ENCODE results near the gene RAD51B. TPM values are rescaled to one million over a fixed set of nuclear protein-coding genes. Genes with fewer than 3 reads are reported as not detected.
"Not testable (repeated sequence)": the region's sequence is repeated elsewhere in the genome, so short reads cannot be mapped to it uniquely, and the experiment has no call there.

The RAD51B gene
- polyA plus RNA-seq, 1 donor (not counting 4 experiments of a cell fraction or from before 2014, with no cell fraction given), result 13.3 TPM

GRCh38 chr14:68426661-68427549 lies 607.3 kb downstream of the RAD51B start:
- H3K9me1 ChIP-seq (ENCODE audit: control insufficient read depth, extremely low read depth, insufficient read depth, low read length), result no peaks in the 10 kb centered on the region
- H3K4me2 ChIP-seq (ENCODE audit: control insufficient read depth, extremely low read depth, insufficient read depth, low read depth, low read length), result no peak overlapping the region
- DNase-seq (ENCODE audit: low read depth, low spot score) (no peak), FAIRE-seq (peak; percentile 80)
- no peaks in the 10 kb centered on the region for H3K27me3 ChIP-seq (ENCODE audit: control insufficient read depth, extremely low read depth, insufficient read depth, low read length)
- dilution Hi-C loops (cut with MboI; ENCODE audit: extremely low pct_ligation_motif_present, low sequenced_read_pairs), result no loop called here
- H3K79me2 ChIP-seq (ENCODE audit: control insufficient read depth, insufficient read depth, low read length), result no peaks in the 10 kb centered on the region
- no peak overlapping the region for H3K4me3 ChIP-seq (ENCODE audit: control insufficient read depth in 2 of 3, extremely low read depth in 1 of 3, insufficient read depth in 2 of 3, low read depth in 1 of 3, low read length in 3 of 3)
- H3K9me3 ChIP-seq (ENCODE audit: control insufficient read depth, low read depth, low read length), result peaks cover 2% of the 10 kb centered on the region
- H3K9ac ChIP-seq (ENCODE audit: control insufficient read depth, extremely low read depth, insufficient read depth, low read length), result no peak overlapping the region
- no peak overlapping the region for H3K27ac ChIP-seq (ENCODE audit: control insufficient read depth, insufficient read depth, low read length)
- no peak for TF ChIP-seq CTCF (optimal IDR thresholded peaks at IDR 0.05 in 1 of 3, IDR thresholded peaks at IDR 0.05 in 1 of 3, conservative IDR thresholded peaks at IDR 0.05 in 1 of 3; ENCODE audit: extremely low read depth in 1 of 3, insufficient read depth in 2 of 3, low read length in 3 of 3)
- TF ChIP-seq EZH2 (IDR thresholded peaks at IDR 0.05; ENCODE audit: low read length), result no peak
- H4K20me1 ChIP-seq (ENCODE audit: control insufficient read depth, extremely low read depth, insufficient read depth, low read length), result no peaks in the 10 kb centered on the region
- H3K4me1 ChIP-seq (ENCODE audit: control insufficient read depth, extremely low read depth, insufficient read depth, low read length), result no peaks in the 10 kb centered on the region
- H3K36me3 ChIP-seq (ENCODE audit: control insufficient read depth in 2 of 2, extremely low read depth in 1 of 2, insufficient read depth in 2 of 2, low read length in 2 of 2), result no peaks in the 10 kb centered on the region
- H2AFZ ChIP-seq (ENCODE audit: control insufficient read depth, low read length), result no peak overlapping the region

DNA sequence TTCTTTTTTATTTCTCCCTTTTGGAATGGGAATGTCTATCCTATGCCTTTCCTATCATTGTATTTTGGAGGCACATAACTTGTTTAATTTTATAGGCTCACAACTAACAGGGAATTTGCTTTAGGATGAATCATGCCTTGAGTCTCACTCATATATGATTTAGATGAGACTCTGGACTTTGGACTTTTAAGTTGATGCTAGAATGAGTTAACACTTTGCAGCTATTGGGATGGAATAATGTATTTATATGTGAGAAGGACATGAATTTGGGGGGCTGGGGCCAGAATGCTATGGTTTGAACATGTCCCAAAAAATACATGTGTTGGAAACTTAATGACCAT lies 607.9 kb downstream of the RAD51B start:
- H3K9ac ChIP-seq (ENCODE audit: control insufficient read depth, extremely low read depth, insufficient read depth, low read length), result no peak overlapping the region
- no peak overlapping the region for H3K4me2 ChIP-seq (ENCODE audit: control insufficient read depth, extremely low read depth, insufficient read depth, low read depth, low read length)
- no peaks in the 10 kb centered on the region for H3K79me2 ChIP-seq (ENCODE audit: control insufficient read depth, insufficient read depth, low read length)
- DNase-seq (ENCODE audit: low read depth, low spot score) (no peak), FAIRE-seq (no peak)
- H3K36me3 ChIP-seq (ENCODE audit: control insufficient read depth in 2 of 2, extremely low read depth in 1 of 2, insufficient read depth in 2 of 2, low read length in 2 of 2), result no peaks in the 10 kb centered on the region
- H3K9me3 ChIP-seq (ENCODE audit: control insufficient read depth, low read depth, low read length), result peaks cover 2% of the 10 kb centered on the region
- no peaks in the 10 kb centered on the region for H4K20me1 ChIP-seq (ENCODE audit: control insufficient read depth, extremely low read depth, insufficient read depth, low read length)
- TF ChIP-seq CTCF (optimal IDR thresholded peaks at IDR 0.05 in 1 of 3, IDR thresholded peaks at IDR 0.05 in 1 of 3, conservative IDR thresholded peaks at IDR 0.05 in 1 of 3; ENCODE audit: extremely low read depth in 1 of 3, insufficient read depth in 2 of 3, low read length in 3 of 3) (no peak), EZH2 (IDR thresholded peaks at IDR 0.05; ENCODE audit: low read length) (no peak)
- no peak overlapping the region for H2AFZ ChIP-seq (ENCODE audit: control insufficient read depth, low read length)
- dilution Hi-C loops (cut with MboI; ENCODE audit: extremely low pct_ligation_motif_present, low sequenced_read_pairs), result no loop called here
- H3K4me1 ChIP-seq (ENCODE audit: control insufficient read depth, extremely low read depth, insufficient read depth, low read length), result no peaks in the 10 kb centered on the region
- H3K9me1 ChIP-seq (ENCODE audit: control insufficient read depth, extremely low read depth, insufficient read depth, low read length), result no peaks in the 10 kb centered on the region
- H3K27ac ChIP-seq (ENCODE audit: control insufficient read depth, insufficient read depth, low read length), result no peak overlapping the region
- no peaks in the 10 kb centered on the region for H3K27me3 ChIP-seq (ENCODE audit: control insufficient read depth, extremely low read depth, insufficient read depth, low read length)
- H3K4me3 ChIP-seq (ENCODE audit: control insufficient read depth in 2 of 3, extremely low read depth in 1 of 3, insufficient read depth in 2 of 3, low read depth in 1 of 3, low read length in 3 of 3), result no peak overlapping the region

DNA sequence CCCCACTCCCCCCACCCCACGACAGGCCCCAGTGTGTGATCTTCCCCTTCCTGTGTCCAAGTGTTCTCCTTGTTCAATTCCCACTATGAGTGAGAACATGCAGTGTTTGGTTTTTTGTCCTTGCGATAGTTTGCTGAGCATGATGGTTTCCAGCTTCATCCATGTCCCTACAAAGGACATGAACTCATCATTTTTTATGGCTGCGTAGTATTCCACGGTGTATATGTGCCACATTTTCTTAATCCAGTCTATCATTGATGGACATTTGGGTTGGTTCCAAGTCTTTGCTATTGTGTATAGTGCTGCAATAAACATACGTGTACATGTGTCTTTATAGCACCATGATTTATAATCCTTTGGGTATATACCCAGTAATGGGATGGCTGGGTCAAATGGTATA lies 609.3 kb downstream of the RAD51B start:
- H3K4me1 ChIP-seq (ENCODE audit: control insufficient read depth, extremely low read depth, insufficient read depth, low read length); H3K36me3 ChIP-seq (ENCODE audit: control insufficient read depth in 2 of 2, extremely low read depth in 1 of 2, insufficient read depth in 2 of 2, low read length in 2 of 2); H2AFZ ChIP-seq (ENCODE audit: control insufficient read depth, low read length); H3K4me3 ChIP-seq (ENCODE audit: control insufficient read depth in 2 of 3, extremely low read depth in 1 of 3, insufficient read depth in 2 of 3, low read depth in 1 of 3, low read length in 3 of 3); H3K4me2 ChIP-seq (ENCODE audit: control insufficient read depth, extremely low read depth, insufficient read depth, low read depth, low read length); H3K79me2 ChIP-seq (ENCODE audit: control insufficient read depth, insufficient read depth, low read length); H3K27ac ChIP-seq (ENCODE audit: control insufficient read depth, insufficient read depth, low read length); H3K9me1 ChIP-seq (ENCODE audit: control insufficient read depth, extremely low read depth, insufficient read depth, low read length); FAIRE-seq; H3K27me3 ChIP-seq (ENCODE audit: control insufficient read depth, extremely low read depth, insufficient read depth, low read length); H3K9me3 ChIP-seq (ENCODE audit: control insufficient read depth, low read depth, low read length); DNase-seq (ENCODE audit: low read depth, low spot score); H4K20me1 ChIP-seq (ENCODE audit: control insufficient read depth, extremely low read depth, insufficient read depth, low read length); H3K9ac ChIP-seq (ENCODE audit: control insufficient read depth, extremely low read depth, insufficient read depth, low read length); dilution Hi-C loops (cut with MboI; ENCODE audit: extremely low pct_ligation_motif_present, low sequenced_read_pairs): not testable (repeated sequence)

DNA sequence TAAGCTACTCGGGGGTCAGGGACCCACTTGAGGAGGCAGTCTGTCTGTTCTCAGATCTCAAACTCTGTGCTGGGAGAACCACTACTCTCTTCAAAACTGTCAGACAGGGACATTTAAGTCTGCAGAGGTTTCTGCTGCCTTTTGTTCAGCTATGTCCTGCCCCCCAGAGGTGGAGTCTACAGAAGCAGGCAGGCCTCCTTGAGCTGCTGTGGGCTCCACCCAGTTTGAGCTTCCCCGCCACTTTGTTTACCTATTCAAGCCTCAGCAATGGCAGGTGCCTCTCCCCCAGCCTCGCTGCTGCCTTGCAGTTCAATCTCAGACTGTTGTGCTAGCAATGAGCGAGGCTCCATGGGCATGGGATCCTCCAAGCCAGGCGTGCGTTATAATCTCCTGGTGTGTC lies 614.6 kb downstream of the RAD51B start:
- H3K27me3 ChIP-seq (ENCODE audit: control insufficient read depth, extremely low read depth, insufficient read depth, low read length); H3K4me3 ChIP-seq (ENCODE audit: control insufficient read depth in 2 of 3, extremely low read depth in 1 of 3, insufficient read depth in 2 of 3, low read depth in 1 of 3, low read length in 3 of 3); H3K79me2 ChIP-seq (ENCODE audit: control insufficient read depth, insufficient read depth, low read length); H3K4me1 ChIP-seq (ENCODE audit: control insufficient read depth, extremely low read depth, insufficient read depth, low read length); H4K20me1 ChIP-seq (ENCODE audit: control insufficient read depth, extremely low read depth, insufficient read depth, low read length); H3K27ac ChIP-seq (ENCODE audit: control insufficient read depth, insufficient read depth, low read length); H3K9ac ChIP-seq (ENCODE audit: control insufficient read depth, extremely low read depth, insufficient read depth, low read length); H3K4me2 ChIP-seq (ENCODE audit: control insufficient read depth, extremely low read depth, insufficient read depth, low read depth, low read length); H3K36me3 ChIP-seq (ENCODE audit: control insufficient read depth in 2 of 2, extremely low read depth in 1 of 2, insufficient read depth in 2 of 2, low read length in 2 of 2); FAIRE-seq; H2AFZ ChIP-seq (ENCODE audit: control insufficient read depth, low read length); H3K9me1 ChIP-seq (ENCODE audit: control insufficient read depth, extremely low read depth, insufficient read depth, low read length); dilution Hi-C loops (cut with MboI; ENCODE audit: extremely low pct_ligation_motif_present, low sequenced_read_pairs); H3K9me3 ChIP-seq (ENCODE audit: control insufficient read depth, low read depth, low read length); DNase-seq (ENCODE audit: low read depth, low spot score): not testable (repeated sequence)

Measured in keratinocyte (primary cell).